GM12865 (cell line): ENCODE measurements around the gene HIVEP1.

Experiments used
- DNase-seq: peaks from one replicate; pipeline ENCODE4 v3.0.0; 2010; ENCODE audit warnings: low read depth
- H3K4me3 ChIP-seq: 2 replicates; pipeline ENCODE4 v1.5.1; 2011; ENCODE audit warnings: mild to moderate bottlenecking, low read depth, low read length, control low read depth
- TF ChIP-seq, protein P1 (sequence below): IDR thresholded peaks from 2 replicates; pipeline ENCODE4 v1.5.1; 2011; ENCODE audit warnings: low read length, control low read depth, low read depth, inconsistent platforms; ENCODE audit not compliant: insufficient read depth; ENCODE audit errors: missing control alignments

The HIVEP1 gene

GRCh38 chr6:12158686-12159415 lies 146.7 kb downstream of the HIVEP1 start:
- TF ChIP-seq, protein P1, sequence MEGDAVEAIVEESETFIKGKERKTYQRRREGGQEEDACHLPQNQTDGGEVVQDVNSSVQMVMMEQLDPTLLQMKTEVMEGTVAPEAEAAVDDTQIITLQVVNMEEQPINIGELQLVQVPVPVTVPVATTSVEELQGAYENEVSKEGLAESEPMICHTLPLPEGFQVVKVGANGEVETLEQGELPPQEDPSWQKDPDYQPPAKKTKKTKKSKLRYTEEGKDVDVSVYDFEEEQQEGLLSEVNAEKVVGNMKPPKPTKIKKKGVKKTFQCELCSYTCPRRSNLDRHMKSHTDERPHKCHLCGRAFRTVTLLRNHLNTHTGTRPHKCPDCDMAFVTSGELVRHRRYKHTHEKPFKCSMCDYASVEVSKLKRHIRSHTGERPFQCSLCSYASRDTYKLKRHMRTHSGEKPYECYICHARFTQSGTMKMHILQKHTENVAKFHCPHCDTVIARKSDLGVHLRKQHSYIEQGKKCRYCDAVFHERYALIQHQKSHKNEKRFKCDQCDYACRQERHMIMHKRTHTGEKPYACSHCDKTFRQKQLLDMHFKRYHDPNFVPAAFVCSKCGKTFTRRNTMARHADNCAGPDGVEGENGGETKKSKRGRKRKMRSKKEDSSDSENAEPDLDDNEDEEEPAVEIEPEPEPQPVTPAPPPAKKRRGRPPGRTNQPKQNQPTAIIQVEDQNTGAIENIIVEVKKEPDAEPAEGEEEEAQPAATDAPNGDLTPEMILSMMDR = peak; percentile 15
- H3K4me3 ChIP-seq = no peak overlapping the region
- no peak for DNase-seq

DNA sequence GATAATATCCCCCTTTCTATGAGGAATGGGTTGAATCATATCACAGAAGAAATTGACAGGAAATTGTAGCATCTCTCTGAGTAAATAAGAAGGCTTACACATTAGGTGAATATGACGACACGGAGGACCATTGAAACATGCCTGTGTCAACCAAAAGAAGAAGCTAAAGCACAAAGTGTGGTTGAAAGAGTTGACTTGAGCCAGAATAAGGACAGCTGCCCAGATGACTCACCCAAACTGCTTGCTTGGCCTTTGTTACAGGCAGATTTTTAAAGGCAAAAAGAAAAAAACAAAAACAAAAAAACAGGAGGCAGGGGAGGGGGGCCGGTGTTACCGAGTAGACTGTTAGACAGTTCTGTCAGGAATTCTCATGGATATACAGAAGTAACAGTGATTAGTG lies 148.2 kb downstream of the HIVEP1 start:
- TF ChIP-seq, protein P1 = no peak
- H3K4me3 ChIP-seq = no peak overlapping the region
- no peak for DNase-seq

GRCh38 chr6:12162213-12162612 lies 150.1 kb downstream of the HIVEP1 start:
- TF ChIP-seq, protein P1 = no peak
- no peak for DNase-seq
- H3K4me3 ChIP-seq = no peak overlapping the region

GRCh38 chr6:12163149-12163548 lies 151.0 kb downstream of the HIVEP1 start:
- H3K4me3 ChIP-seq = no peak overlapping the region
- TF ChIP-seq, protein P1 = no peak
- peak; percentile 69 for DNase-seq

DNA sequence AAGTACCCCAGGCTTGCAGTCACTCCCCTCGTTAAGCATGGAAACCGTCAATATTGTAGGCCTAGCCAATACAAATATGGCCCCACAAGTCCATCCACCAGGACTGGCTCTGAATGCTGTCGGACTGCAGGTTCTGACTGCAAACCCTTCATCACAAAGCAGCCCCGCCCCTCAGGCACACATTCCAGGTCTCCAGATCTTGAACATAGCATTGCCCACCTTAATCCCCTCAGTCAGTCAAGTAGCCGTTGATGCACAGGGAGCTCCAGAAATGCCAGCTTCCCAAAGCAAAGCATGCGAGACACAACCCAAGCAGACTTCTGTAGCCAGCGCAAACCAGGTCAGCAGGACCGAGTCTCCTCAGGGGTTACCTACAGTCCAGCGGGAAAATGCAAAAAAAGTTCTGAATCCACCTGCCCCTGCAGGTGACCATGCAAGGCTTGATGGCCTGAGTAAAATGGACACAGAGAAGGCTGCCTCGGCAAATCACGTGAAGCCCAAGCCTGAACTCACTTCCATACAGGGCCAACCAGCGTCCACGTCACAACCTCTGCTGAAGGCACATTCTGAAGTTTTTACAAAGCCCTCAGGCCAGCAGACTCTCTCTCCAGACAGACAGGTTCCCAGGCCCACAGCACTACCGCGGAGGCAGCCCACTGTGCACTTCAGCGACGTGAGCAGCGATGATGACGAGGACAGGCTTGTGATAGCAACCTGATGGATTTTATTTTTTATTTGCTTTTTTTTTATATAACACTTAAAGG lies 151.8 kb downstream of the HIVEP1 start:
- H3K4me3 ChIP-seq = no peak overlapping the region
- TF ChIP-seq, protein P1 = no peak
- no peak for DNase-seq

DNA sequence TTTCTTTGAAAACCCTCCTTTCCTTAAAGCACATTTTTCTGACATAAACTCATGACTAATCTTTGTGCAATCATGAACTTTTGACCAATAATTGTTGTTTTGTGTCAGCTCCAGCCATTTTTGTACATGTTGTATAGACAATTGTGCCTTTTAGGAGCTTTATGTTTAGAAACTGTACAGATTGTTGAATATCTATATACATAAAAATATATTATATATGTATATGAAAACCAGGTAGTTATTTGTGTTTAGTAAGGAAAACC lies 152.3 kb downstream of the HIVEP1 start:
- no peak for DNase-seq
- TF ChIP-seq, protein P1 = no peak

More for the DNA sequence above, 152.3 kb downstream of the HIVEP1 start:
- H3K4me3 ChIP-seq = no peak overlapping the region
